K562 (cell line): ENCODE results near the gene PACSIN1.

ENCODE experiments used
- CBFB ChIP-seq: sonication (generic); formaldehyde crosslinking; IDR thresholded peaks from 2 replicates; pipeline ENCODE4 v1.4.0; 2020; ENCODE audit warnings: mild to moderate bottlenecking, missing genetic modification reagents
- CBX5 ChIP-seq: IDR thresholded peaks from 2 replicates; pipeline ENCODE4 v1.6.1; 2014; ENCODE audit warnings: low read depth, borderline replicate concordance
- EP300 ChIP-seq: IDR thresholded peaks from 2 replicates; pipeline ENCODE4 v1.6.1; 2012; ENCODE audit warnings: low read length, improper control_type of control experiment
- FOXM1 ChIP-seq, 2 experiments: fragments of 450-650 bp in 1 of 2; sonication (generic) in 1 of 2; formaldehyde crosslinking in 1 of 2; IDR thresholded peaks; 2 replicates each; pipeline versions ENCODE4 v1.6.1 to v1.9.0; 2017 to 2022; ENCODE audit warnings: low read depth in 2 of 2, mild to moderate bottlenecking in 2 of 2, missing genetic modification reagents in 1 of 2, moderate library complexity in 1 of 2
- GATAD2A ChIP-seq: fragments of 450-650 bp; IDR thresholded peaks from 2 replicates; pipeline ENCODE4 v1.6.1; 2017
- GTF2A2 ChIP-seq: IDR thresholded peaks from 2 replicates; pipeline ENCODE4 v1.6.1; 2016; ENCODE audit warnings: mild to moderate bottlenecking, missing genetic modification characterization, missing compliant biosample characterization
- JUN ChIP-seq, 2 experiments: sonication (generic) in 1 of 2; formaldehyde crosslinking in 1 of 2; IDR thresholded peaks; 2 replicates each; pipeline versions ENCODE4 v1.6.1 to v1.8.0; 2012 to 2022; ENCODE audit warnings: borderline replicate concordance in 2 of 2, mild to moderate bottlenecking in 2 of 2, improper control_type of control experiment in 1 of 2, low read depth in 1 of 2, low read length in 1 of 2, missing genetic modification reagents in 1 of 2
- JUNB ChIP-seq: fragments of 450-650 bp; formaldehyde crosslinking; conservative IDR thresholded peaks from 2 replicates; pipeline ENCODE4 v1.4.0; 2020; ENCODE audit warnings: mild to moderate bottlenecking
- KDM1A ChIP-seq, 2 experiments: fragments of 450-650 bp; IDR thresholded peaks; 2 replicates each; pipeline ENCODE4 v1.6.1; 2016; ENCODE audit warnings: mild to moderate bottlenecking in 2 of 2
- POLR2A ChIP-seq: fragments of 450-650 bp; conservative IDR thresholded peaks from 2 replicates; pipeline ENCODE4 v1.6.1; 2016
- RBM39 ChIP-seq: fragments of 200-400 bp; formaldehyde crosslinking; optimal IDR thresholded peaks from 2 replicates; pipeline ENCODE3; 2018; ENCODE audit warnings: low read depth, low read length
- USF2 ChIP-seq: sonication (generic); formaldehyde crosslinking; IDR thresholded peaks from 2 replicates; pipeline ENCODE4 v1.5.0; 2020; ENCODE audit warnings: missing genetic modification reagents
- TF ChIP-seq, protein P1 (sequence below), 2 experiments: fragments of 450-650 bp; formaldehyde crosslinking in 1 of 2; IDR thresholded peaks; 2 replicates each; pipeline versions ENCODE4 v1.4.0 to v1.6.1; 2014 to 2020; ENCODE audit warnings: mild to moderate bottlenecking in 2 of 2, borderline replicate concordance in 1 of 2, low read depth in 1 of 2
- TF ChIP-seq, protein P2 (sequence below), 3 experiments: IDR thresholded peaks in 2 of 3; conservative IDR thresholded peaks in 1 of 3; 2 replicates each; pipeline ENCODE4 v1.5.1; 2011 to 2012; ENCODE audit warnings: low read length in 3 of 3, mild to moderate bottlenecking in 3 of 3, control low read depth in 2 of 3, improper control_type of control experiment in 1 of 3, inconsistent platforms in 1 of 3, low read depth in 1 of 3, mixed read lengths in 1 of 3, moderate library complexity in 1 of 3; ENCODE audit not compliant: insufficient read depth in 2 of 3

GRCh38 chr6:34455831-34456230 is 10.0 kb upstream of the PACSIN1 start:
- TF ChIP-seq JUNB (no peak), USF2 (CRISPR knock-in tag) (no peak), FOXM1 (IDR thresholded peaks at IDR 0.05; ENCODE audit: low read depth) (no peak), FOXM1 (CRISPR knock-in tag; IDR thresholded peaks at IDR 0.05; ENCODE audit: low read depth) (no peak), RBM39 (no peak), GATAD2A (no peak), GTF2A2 (no peak), POLR2A (no peak), KDM1A (IDR thresholded peaks at IDR 0.05) (no peak), CBFB (no peak), CBX5 (no peak), EP300 (no peak), JUN (IDR thresholded peaks at IDR 0.05; ENCODE audit: borderline replicate concordance, low read depth, low read length) (no peak), JUN (CRISPR knock-in tag; IDR thresholded peaks at IDR 0.05; ENCODE audit: borderline replicate concordance) (no peak)
- TF ChIP-seq, protein P1, sequence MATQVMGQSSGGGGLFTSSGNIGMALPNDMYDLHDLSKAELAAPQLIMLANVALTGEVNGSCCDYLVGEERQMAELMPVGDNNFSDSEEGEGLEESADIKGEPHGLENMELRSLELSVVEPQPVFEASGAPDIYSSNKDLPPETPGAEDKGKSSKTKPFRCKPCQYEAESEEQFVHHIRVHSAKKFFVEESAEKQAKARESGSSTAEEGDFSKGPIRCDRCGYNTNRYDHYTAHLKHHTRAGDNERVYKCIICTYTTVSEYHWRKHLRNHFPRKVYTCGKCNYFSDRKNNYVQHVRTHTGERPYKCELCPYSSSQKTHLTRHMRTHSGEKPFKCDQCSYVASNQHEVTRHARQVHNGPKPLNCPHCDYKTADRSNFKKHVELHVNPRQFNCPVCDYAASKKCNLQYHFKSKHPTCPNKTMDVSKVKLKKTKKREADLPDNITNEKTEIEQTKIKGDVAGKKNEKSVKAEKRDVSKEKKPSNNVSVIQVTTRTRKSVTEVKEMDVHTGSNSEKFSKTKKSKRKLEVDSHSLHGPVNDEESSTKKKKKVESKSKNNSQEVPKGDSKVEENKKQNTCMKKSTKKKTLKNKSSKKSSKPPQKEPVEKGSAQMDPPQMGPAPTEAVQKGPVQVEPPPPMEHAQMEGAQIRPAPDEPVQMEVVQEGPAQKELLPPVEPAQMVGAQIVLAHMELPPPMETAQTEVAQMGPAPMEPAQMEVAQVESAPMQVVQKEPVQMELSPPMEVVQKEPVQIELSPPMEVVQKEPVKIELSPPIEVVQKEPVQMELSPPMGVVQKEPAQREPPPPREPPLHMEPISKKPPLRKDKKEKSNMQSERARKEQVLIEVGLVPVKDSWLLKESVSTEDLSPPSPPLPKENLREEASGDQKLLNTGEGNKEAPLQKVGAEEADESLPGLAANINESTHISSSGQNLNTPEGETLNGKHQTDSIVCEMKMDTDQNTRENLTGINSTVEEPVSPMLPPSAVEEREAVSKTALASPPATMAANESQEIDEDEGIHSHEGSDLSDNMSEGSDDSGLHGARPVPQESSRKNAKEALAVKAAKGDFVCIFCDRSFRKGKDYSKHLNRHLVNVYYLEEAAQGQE (IDR thresholded peaks at IDR 0.05; ENCODE audit: borderline replicate concordance) = no peak
- TF ChIP-seq, protein P1 (CRISPR knock-in tag; IDR thresholded peaks at IDR 0.05; ENCODE audit: low read depth) = no peak
- TF ChIP-seq, protein P2, sequence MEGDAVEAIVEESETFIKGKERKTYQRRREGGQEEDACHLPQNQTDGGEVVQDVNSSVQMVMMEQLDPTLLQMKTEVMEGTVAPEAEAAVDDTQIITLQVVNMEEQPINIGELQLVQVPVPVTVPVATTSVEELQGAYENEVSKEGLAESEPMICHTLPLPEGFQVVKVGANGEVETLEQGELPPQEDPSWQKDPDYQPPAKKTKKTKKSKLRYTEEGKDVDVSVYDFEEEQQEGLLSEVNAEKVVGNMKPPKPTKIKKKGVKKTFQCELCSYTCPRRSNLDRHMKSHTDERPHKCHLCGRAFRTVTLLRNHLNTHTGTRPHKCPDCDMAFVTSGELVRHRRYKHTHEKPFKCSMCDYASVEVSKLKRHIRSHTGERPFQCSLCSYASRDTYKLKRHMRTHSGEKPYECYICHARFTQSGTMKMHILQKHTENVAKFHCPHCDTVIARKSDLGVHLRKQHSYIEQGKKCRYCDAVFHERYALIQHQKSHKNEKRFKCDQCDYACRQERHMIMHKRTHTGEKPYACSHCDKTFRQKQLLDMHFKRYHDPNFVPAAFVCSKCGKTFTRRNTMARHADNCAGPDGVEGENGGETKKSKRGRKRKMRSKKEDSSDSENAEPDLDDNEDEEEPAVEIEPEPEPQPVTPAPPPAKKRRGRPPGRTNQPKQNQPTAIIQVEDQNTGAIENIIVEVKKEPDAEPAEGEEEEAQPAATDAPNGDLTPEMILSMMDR (IDR thresholded peaks at IDR 0.05 in 2 of 3, conservative IDR thresholded peaks at IDR 0.05 in 1 of 3; ENCODE audit: insufficient read depth in 2 of 3, low read depth in 1 of 3, low read length in 3 of 3) = no peak
